Activated gamma-delta T cell treated with anti-CD3 and anti-CD28 coated beads, Interleukin-2, amount 50 U/mL, for 16 hours (primary cell): Measurements from ENCODE around the gene GRM7.
"Not testable (repeated sequence)": the region's sequence is repeated elsewhere in the genome, so short reads cannot be mapped to it uniquely, and the experiment has no call there.

ENCODE experiments used
- DNase-seq: peaks from one replicate; pipeline ENCODE4 v3.0.0-alpha.2; 2020; ENCODE audit warnings: low read depth

The GRM7 gene

GRCh38 chr3:6860954-6861624 is at the start of gene GRM7:
TSS of gene GRM7 (plus strand) at chr3:6861115.
- DNase-seq = no peak

GRCh38 chr3:6821411-6821810 is 39.5 kb upstream of the GRM7 start:
- no peak for DNase-seq

GRCh38 chr3:6825524-6825923 is 35.4 kb upstream of the GRM7 start:
- DNase-seq = no peak

GRCh38 chr3:6827453-6827852 is 33.5 kb upstream of the GRM7 start:
- DNase-seq = no peak

GRCh38 chr3:6844723-6845122 is 16.2 kb upstream of the GRM7 start:
- no peak for DNase-seq

- DNase-seq = no peak
Observed at GRCh38 chr3:6854184-6854583, 6.7 kb upstream of the GRM7 start.

GRCh38 chr3:6857510-6857909 is 3.4 kb upstream of the GRM7 start:
- no peak for DNase-seq

- no peak for DNase-seq
Observed at GRCh38 chr3:6860149-6860953, 564 bp upstream of the GRM7 start.

GRCh38 chr3:6861625-6862000 is 698 bp downstream of the GRM7 start:
- no peak for DNase-seq

- no peak for DNase-seq
Observed at GRCh38 chr3:6862041-6862879, 1.3 kb downstream of the GRM7 start.

- DNase-seq = no peak
Observed at GRCh38 chr3:6862880-6863195, 1.9 kb downstream of the GRM7 start.

GRCh38 chr3:6867269-6867668 is 6.4 kb downstream of the GRM7 start:
- DNase-seq = no peak

GRCh38 chr3:6878731-6879130 is 17.8 kb downstream of the GRM7 start:
- DNase-seq = no peak

- no peak for DNase-seq
Observed at GRCh38 chr3:6912240-6912639, 51.3 kb downstream of the GRM7 start.

GRCh38 chr3:6915898-6916297 is 55.0 kb downstream of the GRM7 start:
- DNase-seq = no peak

- DNase-seq = no peak
Observed at GRCh38 chr3:6921066-6921465, 60.2 kb downstream of the GRM7 start.

GRCh38 chr3:6921876-6922275 is 61.0 kb downstream of the GRM7 start:
- DNase-seq = no peak

GRCh38 chr3:6928064-6928463 is 67.1 kb downstream of the GRM7 start:
- no peak for DNase-seq

- DNase-seq = no peak
Observed at GRCh38 chr3:6929918-6930317, 69.0 kb downstream of the GRM7 start.

- DNase-seq = not testable (repeated sequence)
Observed at GRCh38 chr3:6935418-6935817, 74.5 kb downstream of the GRM7 start.

GRCh38 chr3:6935970-6936369 is 75.1 kb downstream of the GRM7 start:
- DNase-seq = no peak

GRCh38 chr3:6962801-6963200 is 101.9 kb downstream of the GRM7 start:
- no peak for DNase-seq

GRCh38 chr3:6965881-6966280 is 105.0 kb downstream of the GRM7 start:
- no peak for DNase-seq
